Esophagus squamous epithelium (tissue), 4 donors: Measurements from ENCODE around the gene CCDC80.

Experiments
- CTCF ChIP-seq, 6 experiments: fragments of 450-650 bp in 4 of 6; fragments of 200-600 bp in 2 of 6; sonication (generic) in 2 of 6; IDR thresholded peaks; one replicate each; pipeline ENCODE4 v1.5.1; 2016 to 2019; ENCODE audit warnings: antibody characterized with exemption in 6 of 6, mild to moderate bottlenecking in 4 of 6, moderate library complexity in 4 of 6
- POLR2A ChIP-seq, 4 donors: fragments of 450-650 bp; IDR thresholded peaks; one replicate each; pipeline ENCODE4 v1.6.1; 2017; ENCODE audit warnings: antibody characterized with exemption in 4 of 4, mild to moderate bottlenecking in 4 of 4, moderate library complexity in 3 of 4

DNA sequence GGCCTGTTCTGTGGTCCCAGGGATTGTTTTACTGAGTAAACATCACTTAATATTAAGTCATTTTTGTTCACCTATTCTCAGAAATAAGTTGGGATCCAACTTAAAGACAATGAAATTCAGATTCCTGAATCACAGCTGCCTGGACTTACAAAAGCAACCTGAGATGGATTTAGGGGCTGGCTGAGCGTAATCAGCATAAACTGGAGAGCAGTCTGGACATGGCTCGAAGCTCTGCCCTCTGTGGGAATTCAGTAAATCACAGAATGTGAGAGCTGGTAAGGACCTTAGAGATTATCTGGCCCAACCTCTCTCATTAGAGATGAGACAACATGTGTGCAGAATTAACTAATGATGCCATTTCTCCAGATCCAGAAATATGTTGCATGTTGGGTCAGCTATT, 23.7 kb downstream of the CCDC80 start:
- TF ChIP-seq POLR2A (IDR thresholded peaks at IDR 0.05) = no peak
- TF ChIP-seq CTCF (IDR thresholded peaks at IDR 0.05) = no peak
